ENCODE results near the gene SPATA19. TPM values are rescaled to one million over a fixed set of nuclear protein-coding genes. Genes with fewer than 3 reads are reported as not detected.
"Not testable (repeated sequence)": the region's sequence is repeated elsewhere in the genome, so short reads cannot be mapped to it uniquely, and the experiment has no call there.

The SPATA19 gene
- total RNA-seq, 1 donor from 2014 or later: not detected

DNA sequence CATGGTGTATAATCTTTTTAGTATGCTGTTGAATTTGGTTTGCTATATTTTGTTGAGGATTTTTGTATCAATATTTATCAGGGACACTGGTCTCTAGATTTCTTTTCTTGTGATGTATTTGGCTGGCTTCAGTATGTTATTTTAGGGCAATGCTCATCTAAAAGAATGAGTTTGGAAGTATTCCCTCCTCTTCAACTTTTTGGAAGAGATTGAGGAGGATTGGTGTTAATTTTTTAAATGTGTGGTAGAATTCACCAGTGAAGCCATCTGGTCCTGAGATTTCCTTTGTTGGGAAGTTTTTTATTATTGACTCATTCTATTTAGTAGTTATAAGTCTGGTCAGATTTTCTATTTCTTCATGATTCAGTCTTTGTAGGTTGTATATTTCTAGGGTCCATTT, 22.1 kb upstream of the SPATA19 start:
- H3K4me3 Mint-ChIP-seq: no peak overlapping the region
- DNase-seq (no peak), ATAC-seq (ENCODE audit: low read depth) (no peak)
- intact Hi-C loops (cut with micrococcal nuclease): no loop called here
- H3K36me3 Mint-ChIP-seq (ENCODE audit: low read depth): no peaks in the 10 kb centered on the region
- H3K9me3 Mint-ChIP-seq: no peaks in the 10 kb centered on the region
- ChIA-PET CTCF (no interaction called here), POLR2A (no interaction called here)
- H3K4me1 Mint-ChIP-seq: no peaks in the 10 kb centered on the region
- no peak overlapping the region for H3K27ac Mint-ChIP-seq
- TF ChIP-seq, protein P1, sequence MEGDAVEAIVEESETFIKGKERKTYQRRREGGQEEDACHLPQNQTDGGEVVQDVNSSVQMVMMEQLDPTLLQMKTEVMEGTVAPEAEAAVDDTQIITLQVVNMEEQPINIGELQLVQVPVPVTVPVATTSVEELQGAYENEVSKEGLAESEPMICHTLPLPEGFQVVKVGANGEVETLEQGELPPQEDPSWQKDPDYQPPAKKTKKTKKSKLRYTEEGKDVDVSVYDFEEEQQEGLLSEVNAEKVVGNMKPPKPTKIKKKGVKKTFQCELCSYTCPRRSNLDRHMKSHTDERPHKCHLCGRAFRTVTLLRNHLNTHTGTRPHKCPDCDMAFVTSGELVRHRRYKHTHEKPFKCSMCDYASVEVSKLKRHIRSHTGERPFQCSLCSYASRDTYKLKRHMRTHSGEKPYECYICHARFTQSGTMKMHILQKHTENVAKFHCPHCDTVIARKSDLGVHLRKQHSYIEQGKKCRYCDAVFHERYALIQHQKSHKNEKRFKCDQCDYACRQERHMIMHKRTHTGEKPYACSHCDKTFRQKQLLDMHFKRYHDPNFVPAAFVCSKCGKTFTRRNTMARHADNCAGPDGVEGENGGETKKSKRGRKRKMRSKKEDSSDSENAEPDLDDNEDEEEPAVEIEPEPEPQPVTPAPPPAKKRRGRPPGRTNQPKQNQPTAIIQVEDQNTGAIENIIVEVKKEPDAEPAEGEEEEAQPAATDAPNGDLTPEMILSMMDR (IDR thresholded peaks at IDR 0.05): no peak
- H3K27me3 Mint-ChIP-seq: peaks cover 1% of the 10 kb centered on the region

DNA sequence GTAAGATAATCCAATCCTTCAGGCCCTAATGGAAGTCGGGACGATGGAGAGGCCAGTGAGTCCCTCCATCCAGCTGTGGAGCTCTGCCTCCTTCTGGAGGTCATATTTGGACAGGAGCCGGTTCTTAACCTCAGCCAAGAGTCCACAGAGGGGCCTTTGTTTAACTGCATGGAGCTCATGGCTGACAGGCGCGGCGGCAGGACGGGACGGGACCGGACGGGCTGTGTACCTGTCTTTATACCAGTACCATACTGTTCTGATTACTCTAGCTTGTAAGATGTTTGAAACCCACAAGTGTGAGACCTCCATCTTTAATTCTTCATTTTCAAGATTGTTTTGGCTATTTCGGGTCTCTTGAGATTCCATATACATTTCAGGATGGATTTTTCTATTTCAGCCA, 20.2 kb upstream of the SPATA19 start:
- DNase-seq: no peak
- TF ChIP-seq, protein P1 (IDR thresholded peaks at IDR 0.05): no peak
- ChIA-PET POLR2A (no interaction called here), CTCF (no interaction called here)
- intact Hi-C loops (cut with micrococcal nuclease): no loop called here
- peaks cover 1% of the 10 kb centered on the region for H3K27me3 Mint-ChIP-seq
- H3K4me1 Mint-ChIP-seq: no peaks in the 10 kb centered on the region
- ATAC-seq (ENCODE audit: low read depth): no peak
- H3K36me3 Mint-ChIP-seq (ENCODE audit: low read depth): no peaks in the 10 kb centered on the region
- H3K27ac Mint-ChIP-seq: no peak overlapping the region
- no peak overlapping the region for H3K4me3 Mint-ChIP-seq
- H3K9me3 Mint-ChIP-seq: no peaks in the 10 kb centered on the region

DNA sequence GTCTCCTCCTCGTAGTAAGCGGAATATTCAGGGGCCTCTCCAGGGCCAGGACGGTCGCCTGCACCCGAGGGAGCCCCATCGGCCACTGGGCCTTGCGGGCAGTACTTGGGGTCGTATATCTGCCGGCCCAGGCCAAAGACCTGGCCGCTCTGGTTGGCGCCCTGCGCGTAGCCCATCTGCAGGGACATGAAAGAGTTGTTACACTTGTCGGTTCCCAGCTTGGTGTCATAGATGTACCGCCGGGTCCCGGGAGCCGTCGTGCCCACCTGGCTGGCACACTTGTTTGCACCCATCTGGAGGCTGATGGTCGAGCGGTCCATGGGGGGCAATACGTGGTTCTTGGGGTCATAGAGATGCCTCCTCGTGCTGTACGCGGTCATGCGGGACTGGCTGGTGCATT, 19.4 kb upstream of the SPATA19 start:
- H3K4me1 Mint-ChIP-seq: no peaks in the 10 kb centered on the region
- TF ChIP-seq, protein P1 (IDR thresholded peaks at IDR 0.05): no peak
- intact Hi-C loops (cut with micrococcal nuclease): no loop called here
- H3K4me3 Mint-ChIP-seq: no peak overlapping the region
- H3K9me3 Mint-ChIP-seq: no peaks in the 10 kb centered on the region
- no peak for ATAC-seq (ENCODE audit: low read depth)
- H3K27ac Mint-ChIP-seq: no peak overlapping the region
- ChIA-PET CTCF (no interaction called here), POLR2A (no interaction called here)
- H3K36me3 Mint-ChIP-seq (ENCODE audit: low read depth): no peaks in the 10 kb centered on the region
- H3K27me3 Mint-ChIP-seq: peaks cover 1% of the 10 kb centered on the region
- no peak for DNase-seq

DNA sequence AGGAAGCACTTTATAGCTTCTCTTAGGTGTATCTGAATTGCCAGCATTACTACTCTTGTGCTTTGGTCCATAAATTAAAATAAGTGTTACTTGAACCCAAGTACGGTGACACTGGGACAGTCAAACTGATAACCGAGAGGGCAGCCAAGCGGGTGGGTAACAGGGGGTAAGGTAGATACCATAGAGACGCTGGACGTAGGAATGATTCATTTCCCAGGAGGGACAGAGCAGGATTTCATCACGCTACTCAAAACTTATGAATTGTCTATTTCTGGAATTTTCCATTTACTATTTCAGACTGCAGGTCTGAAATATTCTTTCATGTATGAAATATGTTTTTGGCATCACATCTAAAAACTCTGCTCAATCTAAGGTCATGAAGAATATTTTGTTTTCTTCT, 14.8 kb upstream of the SPATA19 start:
- H3K27ac Mint-ChIP-seq: no peak overlapping the region
- H3K36me3 Mint-ChIP-seq (ENCODE audit: low read depth): no peaks in the 10 kb centered on the region
- CTCF ChIA-PET: no interaction called here
- no peak for ATAC-seq (ENCODE audit: low read depth)
- peaks cover 2% of the 10 kb centered on the region for H3K9me3 Mint-ChIP-seq
- H3K27me3 Mint-ChIP-seq: peaks cover 7% of the 10 kb centered on the region
- H3K4me1 Mint-ChIP-seq: no peaks in the 10 kb centered on the region
- no peak overlapping the region for H3K4me3 Mint-ChIP-seq
- DNase-seq: no peak
- POLR2A ChIA-PET: no interaction called here
- intact Hi-C loops (cut with micrococcal nuclease): no loop called here
- TF ChIP-seq, protein P1 (IDR thresholded peaks at IDR 0.05): no peak

DNA sequence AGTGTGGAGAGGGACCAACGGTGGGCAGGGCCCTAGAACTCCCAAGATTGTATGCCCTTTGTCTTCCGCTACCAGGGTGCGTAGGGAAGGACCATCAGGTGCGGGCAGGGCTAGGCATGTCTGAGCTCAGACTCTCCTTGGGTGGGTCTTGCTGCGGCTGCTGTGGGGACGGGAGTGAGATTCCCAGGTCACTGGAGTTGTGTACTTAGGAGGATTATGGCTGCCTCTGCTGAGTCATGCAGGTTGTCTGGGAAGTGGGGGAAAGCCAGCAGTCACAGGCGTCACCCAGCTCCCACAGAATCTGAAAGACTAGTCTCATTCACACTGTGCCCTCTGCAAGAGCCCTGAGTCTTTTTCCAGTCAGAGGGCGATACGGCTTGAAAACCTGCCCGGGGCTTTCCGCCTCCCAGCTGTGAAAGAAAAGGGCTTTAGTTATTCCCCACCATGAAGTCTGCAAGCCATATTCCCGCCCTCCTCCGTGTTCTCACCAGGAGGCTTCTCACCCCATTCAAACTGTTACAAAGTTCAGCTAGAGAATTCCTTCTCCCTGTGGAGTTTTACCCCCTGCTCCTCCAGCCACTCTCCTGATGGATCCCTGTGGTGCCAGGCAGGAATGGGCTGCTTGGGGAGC, 9.1 kb upstream of the SPATA19 start:
- H3K27ac Mint-ChIP-seq; H3K4me1 Mint-ChIP-seq; POLR2A ChIA-PET; CTCF ChIA-PET; intact Hi-C loops (cut with micrococcal nuclease); H3K36me3 Mint-ChIP-seq (ENCODE audit: low read depth); DNase-seq; ATAC-seq (ENCODE audit: low read depth); H3K4me3 Mint-ChIP-seq; H3K9me3 Mint-ChIP-seq: not testable (repeated sequence)
- H3K27me3 Mint-ChIP-seq: peaks cover 18% of the 10 kb centered on the region

DNA sequence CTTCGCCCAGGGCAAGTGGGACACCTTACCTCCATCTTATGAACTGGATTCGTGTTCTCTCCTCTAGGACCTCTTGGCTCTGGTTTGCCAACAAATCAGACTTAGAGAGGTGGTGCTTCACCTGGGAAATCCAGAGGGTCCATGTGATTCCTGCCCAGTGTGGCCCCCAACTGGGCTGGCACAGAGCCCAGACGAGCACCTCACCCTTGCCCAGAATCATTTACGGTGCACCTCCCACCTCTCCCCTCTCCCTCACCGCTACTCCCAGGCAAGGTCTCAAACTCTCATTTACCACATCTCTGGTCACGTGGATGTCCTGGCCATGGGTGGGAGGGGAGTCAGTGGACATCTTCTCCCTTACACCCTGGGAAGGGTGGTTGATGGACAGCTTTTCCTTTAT, 1.1 kb downstream of the SPATA19 start:
- Mint-ChIP-seq H3K4me1 (no peaks in the 10 kb centered on the region), H3K27ac (no peak overlapping the region), H3K4me3 (no peak overlapping the region), H3K36me3 (ENCODE audit: low read depth) (no peaks in the 10 kb centered on the region), H3K9me3 (peaks cover 2% of the 10 kb centered on the region), H3K27me3 (no peaks in the 10 kb centered on the region)
- DNase-seq (no peak), ATAC-seq (ENCODE audit: low read depth) (no peak)
- ChIA-PET POLR2A (no interaction called here), CTCF (no interaction called here)
- intact Hi-C loops (cut with micrococcal nuclease): no loop called here
- TF ChIP-seq, protein P1 (IDR thresholded peaks at IDR 0.05): no peak

Data from activated B cell treated with CpG ODN at 0.5 μM for 24 hours (primary cell).